WTC11 (cell line): Measurements from ENCODE around the gene ZC3H12A.

Experiments used
- TEAD4 ChIP-seq: sonication (generic); formaldehyde crosslinking; IDR thresholded peaks from 2 replicates; pipeline ENCODE4 v1.8.0; 2022; ENCODE audit warnings: mild to moderate bottlenecking, missing genetic modification reagents
- TF ChIP-seq, protein P1 (sequence below): fragments of 200-600 bp; IDR thresholded peaks from 2 replicates; pipeline ENCODE4 v1.8.0; 2022; ENCODE audit warnings: antibody characterized with exemption
- TF ChIP-seq, protein P2 (sequence below): sonication (generic); formaldehyde crosslinking; IDR thresholded peaks from 2 replicates; pipeline ENCODE4 v1.8.1; 2023; ENCODE audit warnings: mild to moderate bottlenecking, missing genetic modification reagents, moderate library complexity
- TF ChIP-seq, protein P3 (sequence below): sonication (generic); formaldehyde crosslinking; IDR thresholded peaks from 2 replicates; pipeline ENCODE4 v1.8.0; 2022; ENCODE audit warnings: mild to moderate bottlenecking, missing genetic modification reagents
- TF ChIP-seq, protein P4 (sequence below): sonication (generic); formaldehyde crosslinking; IDR thresholded peaks from 2 replicates; pipeline ENCODE4 v1.8.1; 2022; ENCODE audit warnings: mild to moderate bottlenecking, moderate library complexity, missing genetic modification reagents
- TF ChIP-seq, protein P5 (sequence below): sonication (generic); formaldehyde crosslinking; IDR thresholded peaks from 2 replicates; pipeline ENCODE4 v1.8.0; 2022; ENCODE audit warnings: mild to moderate bottlenecking, missing genetic modification reagents
- TF ChIP-seq, protein P6 (sequence below): sonication (generic); formaldehyde crosslinking; IDR thresholded peaks from 2 replicates; pipeline ENCODE4 v1.8.1; 2022; ENCODE audit warnings: low read depth, missing genetic modification reagents, borderline replicate concordance

DNA sequence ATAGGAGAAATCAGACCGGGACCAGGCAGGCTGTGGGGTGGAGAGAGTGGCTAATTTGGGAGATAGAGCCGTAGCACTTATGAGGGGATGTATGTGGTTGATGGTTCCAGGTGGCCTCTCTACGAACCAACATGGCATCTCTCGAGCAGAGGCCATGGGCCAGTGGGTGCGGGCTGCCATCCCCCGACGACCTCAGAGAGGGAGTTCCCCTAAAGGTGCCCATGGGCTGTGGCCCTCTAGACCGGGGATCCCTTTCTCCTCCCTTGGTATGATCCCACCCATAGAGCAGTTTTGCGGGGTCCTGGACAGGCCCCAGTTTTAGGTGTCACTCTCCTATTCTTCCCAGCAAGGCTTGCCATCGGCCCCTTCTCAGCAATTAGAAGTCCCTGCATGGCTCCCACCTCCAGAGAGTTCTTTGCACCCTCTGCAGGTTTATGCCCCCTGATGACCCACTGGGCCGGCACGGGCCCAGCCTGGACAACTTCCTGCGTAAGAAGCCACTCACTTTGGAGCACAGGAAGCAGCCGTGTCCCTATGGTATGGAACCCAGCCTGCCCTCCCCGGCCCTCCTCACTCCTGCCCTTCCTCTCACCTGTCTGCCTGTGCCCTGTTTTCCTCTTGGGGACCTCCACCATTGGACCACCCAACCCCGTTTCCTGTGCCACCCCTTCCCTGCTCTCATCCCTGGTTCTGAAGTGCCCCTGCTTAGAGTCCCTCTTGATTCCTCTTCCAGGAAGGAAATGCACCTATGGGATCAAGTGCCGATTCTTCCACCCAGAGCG lies 7.8 kb downstream of the ZC3H12A start:
- TF ChIP-seq, protein P1, sequence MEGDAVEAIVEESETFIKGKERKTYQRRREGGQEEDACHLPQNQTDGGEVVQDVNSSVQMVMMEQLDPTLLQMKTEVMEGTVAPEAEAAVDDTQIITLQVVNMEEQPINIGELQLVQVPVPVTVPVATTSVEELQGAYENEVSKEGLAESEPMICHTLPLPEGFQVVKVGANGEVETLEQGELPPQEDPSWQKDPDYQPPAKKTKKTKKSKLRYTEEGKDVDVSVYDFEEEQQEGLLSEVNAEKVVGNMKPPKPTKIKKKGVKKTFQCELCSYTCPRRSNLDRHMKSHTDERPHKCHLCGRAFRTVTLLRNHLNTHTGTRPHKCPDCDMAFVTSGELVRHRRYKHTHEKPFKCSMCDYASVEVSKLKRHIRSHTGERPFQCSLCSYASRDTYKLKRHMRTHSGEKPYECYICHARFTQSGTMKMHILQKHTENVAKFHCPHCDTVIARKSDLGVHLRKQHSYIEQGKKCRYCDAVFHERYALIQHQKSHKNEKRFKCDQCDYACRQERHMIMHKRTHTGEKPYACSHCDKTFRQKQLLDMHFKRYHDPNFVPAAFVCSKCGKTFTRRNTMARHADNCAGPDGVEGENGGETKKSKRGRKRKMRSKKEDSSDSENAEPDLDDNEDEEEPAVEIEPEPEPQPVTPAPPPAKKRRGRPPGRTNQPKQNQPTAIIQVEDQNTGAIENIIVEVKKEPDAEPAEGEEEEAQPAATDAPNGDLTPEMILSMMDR: no peak
- TF ChIP-seq, protein P2, sequence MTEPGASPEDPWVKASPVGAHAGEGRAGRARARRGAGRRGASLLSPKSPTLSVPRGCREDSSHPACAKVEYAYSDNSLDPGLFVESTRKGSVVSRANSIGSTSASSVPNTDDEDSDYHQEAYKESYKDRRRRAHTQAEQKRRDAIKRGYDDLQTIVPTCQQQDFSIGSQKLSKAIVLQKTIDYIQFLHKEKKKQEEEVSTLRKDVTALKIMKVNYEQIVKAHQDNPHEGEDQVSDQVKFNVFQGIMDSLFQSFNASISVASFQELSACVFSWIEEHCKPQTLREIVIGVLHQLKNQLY (CRISPR knock-in tag): no peak
- TF ChIP-seq, protein P3, sequence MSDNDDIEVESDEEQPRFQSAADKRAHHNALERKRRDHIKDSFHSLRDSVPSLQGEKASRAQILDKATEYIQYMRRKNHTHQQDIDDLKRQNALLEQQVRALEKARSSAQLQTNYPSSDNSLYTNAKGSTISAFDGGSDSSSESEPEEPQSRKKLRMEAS: no peak
- TF ChIP-seq, protein P4, sequence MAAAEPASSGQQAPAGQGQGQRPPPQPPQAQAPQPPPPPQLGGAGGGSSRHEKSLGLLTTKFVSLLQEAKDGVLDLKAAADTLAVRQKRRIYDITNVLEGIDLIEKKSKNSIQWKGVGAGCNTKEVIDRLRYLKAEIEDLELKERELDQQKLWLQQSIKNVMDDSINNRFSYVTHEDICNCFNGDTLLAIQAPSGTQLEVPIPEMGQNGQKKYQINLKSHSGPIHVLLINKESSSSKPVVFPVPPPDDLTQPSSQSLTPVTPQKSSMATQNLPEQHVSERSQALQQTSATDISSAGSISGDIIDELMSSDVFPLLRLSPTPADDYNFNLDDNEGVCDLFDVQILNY: no peak
- TF ChIP-seq, protein P5, sequence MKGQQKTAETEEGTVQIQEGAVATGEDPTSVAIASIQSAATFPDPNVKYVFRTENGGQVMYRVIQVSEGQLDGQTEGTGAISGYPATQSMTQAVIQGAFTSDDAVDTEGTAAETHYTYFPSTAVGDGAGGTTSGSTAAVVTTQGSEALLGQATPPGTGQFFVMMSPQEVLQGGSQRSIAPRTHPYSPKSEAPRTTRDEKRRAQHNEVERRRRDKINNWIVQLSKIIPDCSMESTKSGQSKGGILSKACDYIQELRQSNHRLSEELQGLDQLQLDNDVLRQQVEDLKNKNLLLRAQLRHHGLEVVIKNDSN (CRISPR knock-in tag): no peak
- no peak for TF ChIP-seq TEAD4 (CRISPR knock-in tag)
- TF ChIP-seq, protein P6, sequence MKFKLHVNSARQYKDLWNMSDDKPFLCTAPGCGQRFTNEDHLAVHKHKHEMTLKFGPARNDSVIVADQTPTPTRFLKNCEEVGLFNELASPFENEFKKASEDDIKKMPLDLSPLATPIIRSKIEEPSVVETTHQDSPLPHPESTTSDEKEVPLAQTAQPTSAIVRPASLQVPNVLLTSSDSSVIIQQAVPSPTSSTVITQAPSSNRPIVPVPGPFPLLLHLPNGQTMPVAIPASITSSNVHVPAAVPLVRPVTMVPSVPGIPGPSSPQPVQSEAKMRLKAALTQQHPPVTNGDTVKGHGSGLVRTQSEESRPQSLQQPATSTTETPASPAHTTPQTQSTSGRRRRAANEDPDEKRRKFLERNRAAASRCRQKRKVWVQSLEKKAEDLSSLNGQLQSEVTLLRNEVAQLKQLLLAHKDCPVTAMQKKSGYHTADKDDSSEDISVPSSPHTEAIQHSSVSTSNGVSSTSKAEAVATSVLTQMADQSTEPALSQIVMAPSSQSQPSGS: no peak
